NOMO-1 treated with DMSO at 0.1 percent for 48 hours (cell line): Measurements from ENCODE around the gene KLK11.

Experiments
- DNase-seq: peaks from one replicate; lab custom pipeline; 2025; ENCODE audit not compliant: unreplicated experiment; lab: John Stamatoyannopoulos, UW

The KLK11 gene

GRCh38 chr19:51026554-51026831, at the start of gene KLK11:
TSS of gene KLK11 (minus strand) at chr19:51026616. CDS start at chr19:51025631, 985 bp downstream.
- DNase-seq, result no peak

GRCh38 chr19:51075998-51076397, 49.6 kb upstream of the KLK11 start:
- DNase-seq, result no peak

GRCh38 chr19:51071095-51071405, 44.6 kb upstream of the KLK11 start:
- DNase-seq, result no peak

- DNase-seq, result no peak
These were observed 44.1 kb upstream of the KLK11 start for GRCh38 chr19:51070334-51071094.

GRCh38 chr19:51066393-51067186, 40.2 kb upstream of the KLK11 start:
- DNase-seq, result no peak

- DNase-seq, result no peak
These were observed 39.0 kb upstream of the KLK11 start for GRCh38 chr19:51065221-51065960.

- peak; percentile 8 for DNase-seq
These were observed 38.3 kb upstream of the KLK11 start, which contains the start of gene KLK13 for GRCh38 chr19:51064534-51065220. TSS of gene KLK13 (minus strand) at chr19:51065092. CDS start at chr19:51065067, 25 bp downstream.

GRCh38 chr19:51063664-51064063, 37.2 kb upstream of the KLK11 start:
- no peak for DNase-seq

GRCh38 chr19:51060973-51061372, 34.6 kb upstream of the KLK11 start:
- no peak for DNase-seq

GRCh38 chr19:51060336-51060735, 33.9 kb upstream of the KLK11 start:
- no peak for DNase-seq

- DNase-seq, result no peak
These were observed 33.3 kb upstream of the KLK11 start for GRCh38 chr19:51059715-51060114.

GRCh38 chr19:51055866-51056265, 29.4 kb upstream of the KLK11 start:
- no peak for DNase-seq

GRCh38 chr19:51047031-51047335, 20.6 kb upstream of the KLK11 start:
- DNase-seq, result no peak

GRCh38 chr19:51044327-51044726, 17.9 kb upstream of the KLK11 start:
- no peak for DNase-seq

GRCh38 chr19:51043497-51043896, 17.1 kb upstream of the KLK11 start:
- no peak for DNase-seq

- DNase-seq, result no peak
These were observed 13.7 kb upstream of the KLK11 start for GRCh38 chr19:51040151-51040550.

GRCh38 chr19:51036519-51036918, 10.1 kb upstream of the KLK11 start:
- no peak for DNase-seq

- DNase-seq, result no peak
These were observed 8.3 kb upstream of the KLK11 start, which contains the start of gene KLK12 for GRCh38 chr19:51034704-51035103. TSS of gene KLK12 (minus strand) at chr19:51035002. CDS start at chr19:51034621, 381 bp downstream.

GRCh38 chr19:51031880-51032225, 5.4 kb upstream of the KLK11 start:
- no peak for DNase-seq

GRCh38 chr19:51031220-51031879, 4.9 kb upstream of the KLK11 start:
- no peak for DNase-seq

- DNase-seq, result no peak
These were observed 4.2 kb upstream of the KLK11 start for GRCh38 chr19:51030631-51031030.
